Thoracic aorta (tissue), 2 donors: Measurements from ENCODE around the gene HYLS1. TPM values are rescaled to one million over a fixed set of nuclear protein-coding genes. Genes with fewer than 3 reads are reported as not detected.
A peak's percentile ranks its signal among the peaks of the same experiment; 100 is the strongest.

Experiments used
- ATAC-seq: fragments of 150-250 bp; one replicate; pipeline ENCODE4 v1.8.0; 2017; ENCODE audit warnings: low read depth; ENCODE audit not compliant: insufficient number of reproducible peaks, low FRiP score
- DNase-seq: peaks from one replicate; pipeline ENCODE4 v3.0.0-alpha.2; 2020; ENCODE audit warnings: low spot score
- H3K27ac ChIP-seq, 2 donors: fragments of 200-600 bp; sonication (generic); 1 replicate in 1 of 2; 2 replicates in 1 of 2; pipeline ENCODE4 v1.5.1; 2016; ENCODE audit warnings: mild to moderate bottlenecking in 2 of 2, moderate library complexity in 2 of 2
- H3K27me3 ChIP-seq: fragments of 200-600 bp; sonication (generic); replicated peaks from 2 replicates; pipeline ENCODE4 v1.6.0; 2016; ENCODE audit warnings: mild to moderate bottlenecking; ENCODE audit not compliant: insufficient read depth
- H3K36me3 ChIP-seq: fragments of 200-600 bp; sonication (generic); one replicate; pipeline ENCODE4 v1.5.1; 2016
- H3K4me1 ChIP-seq, 2 donors: fragments of 200-600 bp; sonication (generic); 1 replicate in 1 of 2; 2 replicates in 1 of 2; pipeline versions ENCODE4 v1.5.1 to v1.6.0; 2016; ENCODE audit warnings: low read depth in 2 of 2, mild to moderate bottlenecking in 1 of 2; ENCODE audit not compliant: control insufficient read depth in 1 of 2
- H3K4me3 ChIP-seq: fragments of 200-600 bp; sonication (generic); 2 replicates; pipeline ENCODE4 v1.5.1; 2016; ENCODE audit warnings: mild to moderate bottlenecking
- H3K9me3 ChIP-seq: fragments of 200-600 bp; sonication (generic); 2 replicates; pipeline ENCODE4 v1.5.1; 2016
- CTCF ChIP-seq: fragments of 200-600 bp; sonication (generic); IDR thresholded peaks from one replicate; pipeline ENCODE4 v1.5.1; 2019; ENCODE audit warnings: antibody characterized with exemption
- total RNA-seq, 2 donors: library from RNA; depleted of rRNA; stranded (reverse); fragments of >200 nt; gene quantifications; one replicate each; pipeline versions ENCODE4 v1.1.0 to v1.2.3, GENCODE V29; 2016

The HYLS1 gene
- total RNA-seq, 2 donors from 2014 or later: 0.56 to 6.1 TPM

GRCh38 chr11:125940145-125940544 is 52.7 kb downstream of the HYLS1 start:
- H3K4me1 ChIP-seq: no peaks in the 10 kb centered on the region
- H3K4me3 ChIP-seq: no peak overlapping the region
- no peaks in the 10 kb centered on the region for H3K9me3 ChIP-seq
- no peak for ATAC-seq
- no peak for DNase-seq
- H3K36me3 ChIP-seq: no peaks in the 10 kb centered on the region
- no peak for TF ChIP-seq CTCF
- H3K27me3 ChIP-seq: no peaks in the 10 kb centered on the region
- no peak overlapping the region for H3K27ac ChIP-seq

- no peak overlapping the region for H3K4me3 ChIP-seq
- ATAC-seq (no peak), DNase-seq (no peak)
- H3K27ac ChIP-seq: no peak overlapping the region
- no peaks in the 10 kb centered on the region for H3K27me3 ChIP-seq
- H3K4me1 ChIP-seq: no peaks in the 10 kb centered on the region
- H3K9me3 ChIP-seq: no peaks in the 10 kb centered on the region
- TF ChIP-seq CTCF: no peak
- no peaks in the 10 kb centered on the region for H3K36me3 ChIP-seq
Observed at GRCh38 chr11:125941267-125941618, 53.8 kb downstream of the HYLS1 start.

- DNase-seq (no peak), ATAC-seq (no peak)
- no peak overlapping the region for H3K4me3 ChIP-seq
- H3K27me3 ChIP-seq: no peaks in the 10 kb centered on the region
- no peaks in the 10 kb centered on the region for H3K36me3 ChIP-seq
- H3K9me3 ChIP-seq: no peaks in the 10 kb centered on the region
- H3K27ac ChIP-seq: no peak overlapping the region
- TF ChIP-seq CTCF: peak; percentile 44
- H3K4me1 ChIP-seq: no peaks in the 10 kb centered on the region
Observed at GRCh38 chr11:125941619-125942611, 54.4 kb downstream of the HYLS1 start.

GRCh38 chr11:125942771-125943428 is 55.4 kb downstream of the HYLS1 start:
- DNase-seq (no peak), ATAC-seq (no peak)
- no peaks in the 10 kb centered on the region for H3K27me3 ChIP-seq
- no peaks in the 10 kb centered on the region for H3K4me1 ChIP-seq
- no peak overlapping the region for H3K4me3 ChIP-seq
- no peak overlapping the region for H3K27ac ChIP-seq
- no peaks in the 10 kb centered on the region for H3K36me3 ChIP-seq
- no peaks in the 10 kb centered on the region for H3K9me3 ChIP-seq
- TF ChIP-seq CTCF: no peak

GRCh38 chr11:125943661-125944349 is 56.3 kb downstream of the HYLS1 start:
- ATAC-seq (no peak), DNase-seq (no peak)
- Histone ChIP-seq H3K9me3 (no peaks in the 10 kb centered on the region), H3K4me1 (no peaks in the 10 kb centered on the region), H3K27me3 (no peaks in the 10 kb centered on the region), H3K4me3 (no peak overlapping the region), H3K27ac (no peak overlapping the region), H3K36me3 (no peaks in the 10 kb centered on the region)
- no peak for TF ChIP-seq CTCF
